Endothelial cell of umbilical vein (primary cell): Measurements from ENCODE around the gene MB.

Experiments
- GATA2 ChIP-seq: IDR thresholded peaks from 2 replicates; pipeline ENCODE4 v1.7.0; 2011; ENCODE audit warnings: low read depth, mild to moderate bottlenecking, moderate library complexity, mixed read lengths, low read length; ENCODE audit not compliant: insufficient read length, insufficient read depth
- TF ChIP-seq, protein P1 (sequence below), 2 donors: IDR thresholded peaks; 1 replicate in 1 of 2; 2 replicates in 1 of 2; pipeline ENCODE4 v1.5.1; 2011; ENCODE audit warnings: low read length in 2 of 2, mild to moderate bottlenecking in 2 of 2, moderate library complexity in 2 of 2, control low read depth in 1 of 2, inconsistent platforms in 1 of 2, low read depth in 1 of 2; ENCODE audit not compliant: insufficient read depth in 1 of 2; ENCODE audit errors: extremely low read depth in 1 of 2

GRCh38 chr22:35564975-35565867 is 51.9 kb downstream of the MB start:
- no peak for TF ChIP-seq GATA2
- TF ChIP-seq, protein P1, sequence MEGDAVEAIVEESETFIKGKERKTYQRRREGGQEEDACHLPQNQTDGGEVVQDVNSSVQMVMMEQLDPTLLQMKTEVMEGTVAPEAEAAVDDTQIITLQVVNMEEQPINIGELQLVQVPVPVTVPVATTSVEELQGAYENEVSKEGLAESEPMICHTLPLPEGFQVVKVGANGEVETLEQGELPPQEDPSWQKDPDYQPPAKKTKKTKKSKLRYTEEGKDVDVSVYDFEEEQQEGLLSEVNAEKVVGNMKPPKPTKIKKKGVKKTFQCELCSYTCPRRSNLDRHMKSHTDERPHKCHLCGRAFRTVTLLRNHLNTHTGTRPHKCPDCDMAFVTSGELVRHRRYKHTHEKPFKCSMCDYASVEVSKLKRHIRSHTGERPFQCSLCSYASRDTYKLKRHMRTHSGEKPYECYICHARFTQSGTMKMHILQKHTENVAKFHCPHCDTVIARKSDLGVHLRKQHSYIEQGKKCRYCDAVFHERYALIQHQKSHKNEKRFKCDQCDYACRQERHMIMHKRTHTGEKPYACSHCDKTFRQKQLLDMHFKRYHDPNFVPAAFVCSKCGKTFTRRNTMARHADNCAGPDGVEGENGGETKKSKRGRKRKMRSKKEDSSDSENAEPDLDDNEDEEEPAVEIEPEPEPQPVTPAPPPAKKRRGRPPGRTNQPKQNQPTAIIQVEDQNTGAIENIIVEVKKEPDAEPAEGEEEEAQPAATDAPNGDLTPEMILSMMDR (IDR thresholded peaks at IDR 0.05; ENCODE audit: extremely low read depth in 1 of 2, insufficient read depth in 1 of 2, low read depth in 1 of 2, low read length in 2 of 2), result no peak
